ELF-1 (cell line): ENCODE results near the gene MFF.

Experiments
- DNase-seq: peaks from one replicate; pipeline ENCODE4 v3.0.0-alpha.2; 2016; ENCODE audit warnings: low read depth, low spot score

The MFF gene

GRCh38 chr2:227324995-227325838 lies at the start of gene MFF:
Gene MFF (plus strand): TSS chr2:227325251. CDS start chr2:227330666, 5,415 bp downstream.
- peak; percentile 92 for DNase-seq

GRCh38 chr2:227280895-227281294 lies 44.2 kb upstream of the MFF start:
- peak; percentile 6 for DNase-seq

GRCh38 chr2:227285741-227286236 lies 39.3 kb upstream of the MFF start:
- DNase-seq, result no peak

GRCh38 chr2:227287771-227288170 lies 37.3 kb upstream of the MFF start:
- no peak for DNase-seq

GRCh38 chr2:227292314-227292713 lies 32.7 kb upstream of the MFF start:
- no peak for DNase-seq

GRCh38 chr2:227293531-227293930 lies 31.5 kb upstream of the MFF start:
- no peak for DNase-seq

- no peak for DNase-seq
Measured at GRCh38 chr2:227295806-227296205, 29.2 kb upstream of the MFF start.

GRCh38 chr2:227296671-227297405 lies 28.2 kb upstream of the MFF start:
- DNase-seq, result no peak

- no peak for DNase-seq
Measured at GRCh38 chr2:227301523-227301922, 23.5 kb upstream of the MFF start.

- no peak for DNase-seq
Measured at GRCh38 chr2:227308784-227309183, 16.3 kb upstream of the MFF start.

GRCh38 chr2:227310756-227311110 lies 14.3 kb upstream of the MFF start:
- DNase-seq, result no peak

GRCh38 chr2:227311861-227312506 lies 13.1 kb upstream of the MFF start:
- DNase-seq, result no peak

GRCh38 chr2:227312579-227312978 lies 12.5 kb upstream of the MFF start:
- DNase-seq, result no peak

GRCh38 chr2:227313310-227313709 lies 11.7 kb upstream of the MFF start:
- DNase-seq, result no peak

- DNase-seq, result no peak
Measured at GRCh38 chr2:227317834-227318233, 7.2 kb upstream of the MFF start.

GRCh38 chr2:227320305-227321094 lies 4.6 kb upstream of the MFF start:
- peak; percentile 14 for DNase-seq

GRCh38 chr2:227322530-227323205 lies 2.4 kb upstream of the MFF start:
- DNase-seq, result peak; percentile 17

GRCh38 chr2:227323818-227324217 lies 1.2 kb upstream of the MFF start:
- no peak for DNase-seq

GRCh38 chr2:227324642-227324994 lies 433 bp upstream of the MFF start:
- no peak for DNase-seq

GRCh38 chr2:227325839-227326195 lies 766 bp downstream of the MFF start:
- peak; percentile 80 for DNase-seq

GRCh38 chr2:227326783-227327182 lies 1.7 kb downstream of the MFF start:
- DNase-seq, result no peak
